ENCODE results near the gene COX5A. TPM values are rescaled to one million over a fixed set of nuclear protein-coding genes. Genes with fewer than 3 reads are reported as not detected.

Gene COX5A
- total and polyA plus RNA-seq, 2 experiments from 2014 or later: 190 to 885 TPM

DNA sequence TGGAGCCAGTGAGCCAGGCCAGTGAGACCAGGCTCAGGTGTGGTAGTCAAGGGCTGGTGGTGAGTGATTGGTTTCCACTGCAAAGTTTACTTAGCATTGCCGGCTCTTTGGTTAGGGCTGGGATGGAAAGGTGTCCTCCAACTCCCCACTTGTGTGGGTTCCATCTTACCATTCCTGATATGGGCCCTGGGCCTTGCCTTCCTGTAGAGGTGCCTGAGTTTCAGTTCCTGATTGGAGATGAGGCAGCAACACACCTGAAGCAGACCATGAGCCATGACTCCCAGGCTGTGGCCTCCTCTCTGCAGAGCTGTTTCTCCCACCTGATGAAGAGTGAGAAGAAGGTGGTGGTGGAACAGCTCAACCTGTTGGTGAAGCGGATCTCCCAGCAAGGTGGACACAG, 44.9 kb downstream of the COX5A start (continued):
- no peak for TF ChIP-seq POLR2AphosphoS5 (IDR thresholded peaks at IDR 0.05; ENCODE audit: low read depth)
- no peak for TF ChIP-seq JUNB (IDR thresholded peaks at IDR 0.05; ENCODE audit: unreplicated experiment)
- no peak for TF ChIP-seq STAT1 (IDR thresholded peaks at IDR 0.05; ENCODE audit: unreplicated experiment)

DNA sequence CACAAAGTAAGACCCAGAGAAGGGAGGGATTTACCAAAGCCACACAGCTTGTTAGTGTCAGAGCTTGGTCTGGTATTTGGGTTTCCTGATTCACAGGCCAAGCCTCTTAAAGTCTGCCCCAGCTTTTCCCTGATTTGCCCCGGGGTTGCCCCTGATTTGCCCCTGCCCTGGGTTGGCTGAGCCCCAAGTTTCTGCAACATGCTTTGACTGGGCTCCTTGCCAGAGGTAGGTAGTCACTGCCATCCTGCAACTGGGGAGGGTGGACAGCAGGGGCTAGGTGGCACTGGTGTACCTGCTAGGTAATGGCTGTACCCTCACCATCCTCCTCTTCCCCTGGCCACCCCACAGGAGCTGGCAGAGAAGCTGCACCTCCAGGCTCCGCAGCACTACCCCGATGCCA, 45.6 kb downstream of the COX5A start:
- H3K27me3 ChIP-seq (ENCODE audit: insufficient read depth): no peaks in the 10 kb centered on the region
- no peak for DNase-seq (ENCODE audit: low spot score)
- H3K4me1 ChIP-seq (ENCODE audit: insufficient read depth): peaks cover 6% of the 10 kb centered on the region
- peaks cover 27% of the 10 kb centered on the region for H3K36me3 Mint-ChIP-seq (ENCODE audit: low read depth)
- H2AFZ ChIP-seq: no peak overlapping the region
- H3K4me1 Mint-ChIP-seq: peaks cover 6% of the 10 kb centered on the region; the same call in 1 of the 3 replicates
- no peak overlapping the region for H3K4me2 ChIP-seq
- H3K4me3 ChIP-seq: no peak overlapping the region
- H3K9me2 ChIP-seq (ENCODE audit: insufficient read depth): no peaks in the 10 kb centered on the region
- no peaks in the 10 kb centered on the region for H3F3A ChIP-seq (replicated peaks; ENCODE audit: low read depth)
- H3K4me3 Mint-ChIP-seq: no peak overlapping the region
- H3K79me2 ChIP-seq (replicated peaks; ENCODE audit: insufficient read depth): no peaks in the 10 kb centered on the region
- no peaks in the 10 kb centered on the region for H3K36me3 ChIP-seq (ENCODE audit: insufficient read depth)
- no peak overlapping the region for H3K27ac Mint-ChIP-seq
- ATAC-seq: no peak
- no peaks in the 10 kb centered on the region for H3K9me3 Mint-ChIP-seq
- H4K20me1 ChIP-seq (replicated peaks; ENCODE audit: insufficient read depth): no peaks in the 10 kb centered on the region
- H3K27me3 Mint-ChIP-seq (ENCODE audit: insufficient read depth, low read depth, poor library complexity): peaks cover 6% of the 10 kb centered on the region
- H3K27ac ChIP-seq (ENCODE audit: low read depth): no peak overlapping the region
- TF ChIP-seq STAT1 (IDR thresholded peaks at IDR 0.05; ENCODE audit: unreplicated experiment) (no peak), ZNF331 (CRISPR knock-in tag; IDR thresholded peaks at IDR 0.05; ENCODE audit: low read depth) (no peak), EZH2 (IDR thresholded peaks at IDR 0.05; ENCODE audit: low read depth, unreplicated experiment) (no peak), CREB1 (CRISPR knock-in tag; IDR thresholded peaks at IDR 0.05; ENCODE audit: low read depth) (no peak), NANOG (IDR thresholded peaks at IDR 0.05; ENCODE audit: borderline replicate concordance) (no peak), POLR2AphosphoS5 (IDR thresholded peaks at IDR 0.05; ENCODE audit: low read depth) (no peak), EZH2phosphoT487 (IDR thresholded peaks at IDR 0.05; ENCODE audit: unreplicated experiment) (no peak), JUNB (IDR thresholded peaks at IDR 0.05; ENCODE audit: unreplicated experiment) (no peak), ZNF114 (CRISPR knock-in tag; IDR thresholded peaks at IDR 0.05) (no peak)
- TF ChIP-seq, protein P1, sequence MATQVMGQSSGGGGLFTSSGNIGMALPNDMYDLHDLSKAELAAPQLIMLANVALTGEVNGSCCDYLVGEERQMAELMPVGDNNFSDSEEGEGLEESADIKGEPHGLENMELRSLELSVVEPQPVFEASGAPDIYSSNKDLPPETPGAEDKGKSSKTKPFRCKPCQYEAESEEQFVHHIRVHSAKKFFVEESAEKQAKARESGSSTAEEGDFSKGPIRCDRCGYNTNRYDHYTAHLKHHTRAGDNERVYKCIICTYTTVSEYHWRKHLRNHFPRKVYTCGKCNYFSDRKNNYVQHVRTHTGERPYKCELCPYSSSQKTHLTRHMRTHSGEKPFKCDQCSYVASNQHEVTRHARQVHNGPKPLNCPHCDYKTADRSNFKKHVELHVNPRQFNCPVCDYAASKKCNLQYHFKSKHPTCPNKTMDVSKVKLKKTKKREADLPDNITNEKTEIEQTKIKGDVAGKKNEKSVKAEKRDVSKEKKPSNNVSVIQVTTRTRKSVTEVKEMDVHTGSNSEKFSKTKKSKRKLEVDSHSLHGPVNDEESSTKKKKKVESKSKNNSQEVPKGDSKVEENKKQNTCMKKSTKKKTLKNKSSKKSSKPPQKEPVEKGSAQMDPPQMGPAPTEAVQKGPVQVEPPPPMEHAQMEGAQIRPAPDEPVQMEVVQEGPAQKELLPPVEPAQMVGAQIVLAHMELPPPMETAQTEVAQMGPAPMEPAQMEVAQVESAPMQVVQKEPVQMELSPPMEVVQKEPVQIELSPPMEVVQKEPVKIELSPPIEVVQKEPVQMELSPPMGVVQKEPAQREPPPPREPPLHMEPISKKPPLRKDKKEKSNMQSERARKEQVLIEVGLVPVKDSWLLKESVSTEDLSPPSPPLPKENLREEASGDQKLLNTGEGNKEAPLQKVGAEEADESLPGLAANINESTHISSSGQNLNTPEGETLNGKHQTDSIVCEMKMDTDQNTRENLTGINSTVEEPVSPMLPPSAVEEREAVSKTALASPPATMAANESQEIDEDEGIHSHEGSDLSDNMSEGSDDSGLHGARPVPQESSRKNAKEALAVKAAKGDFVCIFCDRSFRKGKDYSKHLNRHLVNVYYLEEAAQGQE (IDR thresholded peaks at IDR 0.05; ENCODE audit: unreplicated experiment): no peak
- TF ChIP-seq, protein P2, sequence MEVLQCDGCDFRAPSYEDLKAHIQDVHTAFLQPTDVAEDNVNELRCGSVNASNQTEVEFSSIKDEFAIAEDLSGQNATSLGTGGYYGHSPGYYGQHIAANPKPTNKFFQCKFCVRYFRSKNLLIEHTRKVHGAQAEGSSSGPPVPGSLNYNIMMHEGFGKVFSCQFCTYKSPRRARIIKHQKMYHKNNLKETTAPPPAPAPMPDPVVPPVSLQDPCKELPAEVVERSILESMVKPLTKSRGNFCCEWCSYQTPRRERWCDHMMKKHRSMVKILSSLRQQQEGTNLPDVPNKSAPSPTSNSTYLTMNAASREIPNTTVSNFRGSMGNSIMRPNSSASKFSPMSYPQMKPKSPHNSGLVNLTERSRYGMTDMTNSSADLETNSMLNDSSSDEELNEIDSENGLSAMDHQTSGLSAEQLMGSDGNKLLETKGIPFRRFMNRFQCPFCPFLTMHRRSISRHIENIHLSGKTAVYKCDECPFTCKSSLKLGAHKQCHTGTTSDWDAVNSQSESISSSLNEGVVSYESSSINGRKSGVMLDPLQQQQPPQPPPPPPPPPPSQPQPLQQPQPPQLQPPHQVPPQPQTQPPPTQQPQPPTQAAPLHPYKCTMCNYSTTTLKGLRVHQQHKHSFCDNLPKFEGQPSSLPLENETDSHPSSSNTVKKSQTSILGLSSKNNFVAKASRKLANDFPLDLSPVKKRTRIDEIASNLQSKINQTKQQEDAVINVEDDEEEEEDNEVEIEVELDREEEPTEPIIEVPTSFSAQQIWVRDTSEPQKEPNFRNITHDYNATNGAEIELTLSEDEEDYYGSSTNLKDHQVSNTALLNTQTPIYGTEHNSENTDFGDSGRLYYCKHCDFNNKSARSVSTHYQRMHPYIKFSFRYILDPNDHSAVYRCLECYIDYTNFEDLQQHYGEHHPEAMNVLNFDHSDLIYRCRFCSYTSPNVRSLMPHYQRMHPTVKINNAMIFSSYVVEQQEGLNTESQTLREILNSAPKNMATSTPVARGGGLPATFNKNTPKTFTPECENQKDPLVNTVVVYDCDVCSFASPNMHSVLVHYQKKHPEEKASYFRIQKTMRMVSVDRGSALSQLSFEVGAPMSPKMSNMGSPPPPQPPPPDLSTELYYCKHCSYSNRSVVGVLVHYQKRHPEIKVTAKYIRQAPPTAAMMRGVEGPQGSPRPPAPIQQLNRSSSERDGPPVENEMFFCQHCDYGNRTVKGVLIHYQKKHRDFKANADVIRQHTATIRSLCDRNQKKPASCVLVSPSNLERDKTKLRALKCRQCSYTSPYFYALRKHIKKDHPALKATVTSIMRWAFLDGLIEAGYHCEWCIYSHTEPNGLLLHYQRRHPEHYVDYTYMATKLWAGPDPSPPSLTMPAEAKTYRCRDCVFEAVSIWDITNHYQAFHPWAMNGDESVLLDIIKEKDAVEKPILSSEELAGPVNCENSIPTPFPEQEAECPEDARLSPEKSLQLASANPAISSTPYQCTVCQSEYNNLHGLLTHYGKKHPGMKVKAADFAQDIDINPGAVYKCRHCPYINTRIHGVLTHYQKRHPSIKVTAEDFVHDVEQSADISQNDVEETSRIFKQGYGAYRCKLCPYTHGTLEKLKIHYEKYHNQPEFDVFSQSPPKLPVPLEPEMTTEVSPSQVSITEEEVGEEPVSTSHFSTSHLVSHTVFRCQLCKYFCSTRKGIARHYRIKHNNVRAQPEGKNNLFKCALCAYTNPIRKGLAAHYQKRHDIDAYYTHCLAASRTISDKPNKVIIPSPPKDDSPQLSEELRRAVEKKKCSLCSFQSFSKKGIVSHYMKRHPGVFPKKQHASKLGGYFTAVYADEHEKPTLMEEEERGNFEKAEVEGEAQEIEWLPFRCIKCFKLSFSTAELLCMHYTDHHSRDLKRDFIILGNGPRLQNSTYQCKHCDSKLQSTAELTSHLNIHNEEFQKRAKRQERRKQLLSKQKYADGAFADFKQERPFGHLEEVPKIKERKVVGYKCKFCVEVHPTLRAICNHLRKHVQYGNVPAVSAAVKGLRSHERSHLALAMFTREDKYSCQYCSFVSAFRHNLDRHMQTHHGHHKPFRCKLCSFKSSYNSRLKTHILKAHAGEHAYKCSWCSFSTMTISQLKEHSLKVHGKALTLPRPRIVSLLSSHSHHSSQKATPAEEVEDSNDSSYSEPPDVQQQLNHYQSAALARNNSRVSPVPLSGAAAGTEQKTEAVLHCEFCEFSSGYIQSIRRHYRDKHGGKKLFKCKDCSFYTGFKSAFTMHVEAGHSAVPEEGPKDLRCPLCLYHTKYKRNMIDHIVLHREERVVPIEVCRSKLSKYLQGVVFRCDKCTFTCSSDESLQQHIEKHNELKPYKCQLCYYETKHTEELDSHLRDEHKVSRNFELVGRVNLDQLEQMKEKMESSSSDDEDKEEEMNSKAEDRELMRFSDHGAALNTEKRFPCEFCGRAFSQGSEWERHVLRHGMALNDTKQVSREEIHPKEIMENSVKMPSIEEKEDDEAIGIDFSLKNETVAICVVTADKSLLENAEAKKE (CRISPR knock-in tag; IDR thresholded peaks at IDR 0.05): no peak
- TF ChIP-seq, protein P3, sequence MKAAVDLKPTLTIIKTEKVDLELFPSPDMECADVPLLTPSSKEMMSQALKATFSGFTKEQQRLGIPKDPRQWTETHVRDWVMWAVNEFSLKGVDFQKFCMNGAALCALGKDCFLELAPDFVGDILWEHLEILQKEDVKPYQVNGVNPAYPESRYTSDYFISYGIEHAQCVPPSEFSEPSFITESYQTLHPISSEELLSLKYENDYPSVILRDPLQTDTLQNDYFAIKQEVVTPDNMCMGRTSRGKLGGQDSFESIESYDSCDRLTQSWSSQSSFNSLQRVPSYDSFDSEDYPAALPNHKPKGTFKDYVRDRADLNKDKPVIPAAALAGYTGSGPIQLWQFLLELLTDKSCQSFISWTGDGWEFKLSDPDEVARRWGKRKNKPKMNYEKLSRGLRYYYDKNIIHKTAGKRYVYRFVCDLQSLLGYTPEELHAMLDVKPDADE (IDR thresholded peaks at IDR 0.05): no peak
- TF ChIP-seq, protein P4, sequence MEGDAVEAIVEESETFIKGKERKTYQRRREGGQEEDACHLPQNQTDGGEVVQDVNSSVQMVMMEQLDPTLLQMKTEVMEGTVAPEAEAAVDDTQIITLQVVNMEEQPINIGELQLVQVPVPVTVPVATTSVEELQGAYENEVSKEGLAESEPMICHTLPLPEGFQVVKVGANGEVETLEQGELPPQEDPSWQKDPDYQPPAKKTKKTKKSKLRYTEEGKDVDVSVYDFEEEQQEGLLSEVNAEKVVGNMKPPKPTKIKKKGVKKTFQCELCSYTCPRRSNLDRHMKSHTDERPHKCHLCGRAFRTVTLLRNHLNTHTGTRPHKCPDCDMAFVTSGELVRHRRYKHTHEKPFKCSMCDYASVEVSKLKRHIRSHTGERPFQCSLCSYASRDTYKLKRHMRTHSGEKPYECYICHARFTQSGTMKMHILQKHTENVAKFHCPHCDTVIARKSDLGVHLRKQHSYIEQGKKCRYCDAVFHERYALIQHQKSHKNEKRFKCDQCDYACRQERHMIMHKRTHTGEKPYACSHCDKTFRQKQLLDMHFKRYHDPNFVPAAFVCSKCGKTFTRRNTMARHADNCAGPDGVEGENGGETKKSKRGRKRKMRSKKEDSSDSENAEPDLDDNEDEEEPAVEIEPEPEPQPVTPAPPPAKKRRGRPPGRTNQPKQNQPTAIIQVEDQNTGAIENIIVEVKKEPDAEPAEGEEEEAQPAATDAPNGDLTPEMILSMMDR (conservative IDR thresholded peaks at IDR 0.05; ENCODE audit: low read depth in 2 of 2): no peak
